D721Med (cell line): Measurements from ENCODE around the gene LSG1.
A peak's percentile ranks its signal among the peaks of the same experiment; 100 is the strongest.

Source experiments
- DNase-seq: peaks from one replicate; pipeline ENCODE4 v3.0.0; 2011; ENCODE audit warnings: low spot score; ENCODE audit not compliant: insufficient read length
- FAIRE-seq: peaks from 2 replicates; lab custom pipeline; 2011; peaks lifted over from hg19 to GRCh38; lab: Jason Lieb, UNC
- CTCF ChIP-seq: IDR thresholded peaks from 2 replicates; pipeline ENCODE4 v1.5.1; 2012; ENCODE audit warnings: mild to moderate bottlenecking, control low read depth; ENCODE audit not compliant: insufficient read depth; ENCODE audit errors: missing control alignments

LSG1 gene

GRCh38 chr3:194682694-194683310 is 10.8 kb upstream of the LSG1 start:
- peak; percentile 86 for TF ChIP-seq CTCF
- FAIRE-seq: peak; percentile 81
- peak; percentile 85 for DNase-seq

DNA sequence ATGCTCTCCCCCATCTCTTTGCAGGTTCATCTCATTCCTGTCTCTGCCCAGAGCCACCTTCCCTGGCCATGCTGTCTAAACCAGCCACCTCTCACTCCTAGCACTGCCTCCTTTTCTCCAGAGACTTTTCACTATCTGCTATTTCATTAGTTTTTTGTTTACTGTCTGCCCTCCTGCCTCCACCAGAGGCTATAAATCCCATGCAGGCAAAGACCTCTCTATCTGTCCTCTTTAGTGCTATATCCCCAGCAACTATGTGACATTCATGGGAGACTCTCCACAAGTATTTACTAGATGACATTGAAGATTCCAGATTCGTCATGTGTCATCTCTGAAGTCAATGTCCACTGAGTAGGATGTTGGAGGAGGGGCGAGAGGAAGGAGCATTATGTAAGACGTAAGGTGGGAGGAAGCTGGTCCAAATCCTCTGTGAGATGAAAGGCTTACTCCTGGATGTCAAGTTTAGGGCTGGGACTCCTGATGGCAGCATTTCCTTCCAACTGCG is 10.2 kb upstream of the LSG1 start:
- DNase-seq: no peak
- no peak for TF ChIP-seq CTCF
- no peak for FAIRE-seq

DNA sequence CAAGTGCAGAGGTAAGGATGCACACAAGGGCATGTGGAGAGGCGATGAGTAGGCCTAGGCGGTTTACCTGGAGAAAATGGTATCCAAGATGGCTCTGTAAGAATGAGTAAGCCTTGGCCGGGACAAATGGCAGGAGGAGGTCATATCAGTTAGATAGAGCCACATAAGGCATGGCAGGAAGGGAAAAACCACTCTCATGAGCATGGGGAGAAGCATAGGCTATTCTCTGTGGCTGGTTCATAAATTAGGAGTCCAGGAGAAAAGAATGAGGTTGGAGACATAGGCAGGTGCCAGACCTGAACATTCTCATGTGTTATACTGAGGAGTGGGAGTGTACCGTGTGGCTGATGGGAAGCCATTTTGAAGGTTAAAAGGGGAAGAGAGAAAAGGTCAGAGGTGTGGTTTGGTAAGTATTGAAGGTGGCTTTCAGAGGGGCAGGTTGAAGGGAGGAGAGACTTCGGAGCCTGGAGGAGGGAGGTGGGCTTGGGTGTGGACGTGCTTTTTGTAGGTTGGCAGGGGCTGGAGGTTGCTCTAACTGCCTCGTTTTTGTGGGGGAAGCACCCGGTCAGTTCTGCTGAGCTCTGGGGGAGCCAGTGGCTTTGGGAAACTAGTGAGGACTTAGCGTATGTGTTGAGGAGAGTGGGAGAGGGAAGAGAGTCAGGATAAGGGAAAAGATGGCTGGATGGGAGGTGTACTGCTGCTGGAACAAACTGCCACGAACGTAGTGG is 9.1 kb upstream of the LSG1 start:
- FAIRE-seq: no peak
- no peak for TF ChIP-seq CTCF
- DNase-seq: no peak

GRCh38 chr3:194676471-194676870 is 4.5 kb upstream of the LSG1 start:
- DNase-seq: no peak
- FAIRE-seq: no peak
- no peak for TF ChIP-seq CTCF

DNA sequence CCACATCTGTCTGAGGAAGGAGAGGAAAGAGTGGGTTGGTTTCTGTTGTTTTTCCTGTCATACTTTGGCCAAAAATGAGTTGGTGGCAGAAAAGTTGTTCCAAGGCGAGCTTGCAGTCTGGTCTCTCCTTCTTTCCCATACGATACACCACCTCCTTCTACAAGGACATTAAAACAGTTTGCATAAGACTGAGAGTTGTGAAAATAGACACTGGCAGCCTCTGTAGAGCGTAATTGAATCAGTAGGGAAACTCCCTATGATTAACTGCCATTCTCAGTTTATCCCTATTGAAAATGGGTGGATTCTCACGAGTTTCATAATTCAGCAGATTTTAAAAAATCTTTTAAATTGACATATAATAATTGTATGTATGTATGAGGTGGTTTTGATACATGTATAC is 3.7 kb upstream of the LSG1 start:
- DNase-seq: no peak
- FAIRE-seq: no peak
- no peak for TF ChIP-seq CTCF

GRCh38 chr3:194675081-194675640 is 3.2 kb upstream of the LSG1 start:
- no peak for TF ChIP-seq CTCF
- FAIRE-seq: no peak
- no peak for DNase-seq
